ENCODE data around the gene CHML.

Gene CHML

DNA sequence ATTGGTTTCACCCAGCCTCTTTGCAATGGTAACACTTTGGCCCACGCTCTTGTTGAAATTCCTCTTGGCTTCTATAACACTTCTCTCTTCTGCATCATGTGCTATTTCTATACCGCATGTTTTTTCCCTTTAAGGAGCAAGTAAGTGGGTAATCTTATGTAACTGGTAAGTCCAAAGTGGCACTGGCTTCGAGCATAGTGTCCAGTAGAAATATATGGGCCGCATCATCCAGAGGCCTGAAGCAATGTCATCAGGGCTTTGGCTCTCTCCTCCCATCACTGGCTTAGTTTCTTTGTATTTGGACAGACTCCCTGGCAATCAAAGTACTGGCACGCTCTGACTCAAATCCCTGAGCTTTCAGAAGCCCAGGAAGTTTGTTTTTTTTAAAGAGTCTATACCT lies 17.5 kb downstream of the CHML start:
- no peak for DNase-seq (ENCODE audit: low read depth)
- no peak overlapping the region for H3K4me3 ChIP-seq (ENCODE audit: low read length)
- TF ChIP-seq, protein P1, sequence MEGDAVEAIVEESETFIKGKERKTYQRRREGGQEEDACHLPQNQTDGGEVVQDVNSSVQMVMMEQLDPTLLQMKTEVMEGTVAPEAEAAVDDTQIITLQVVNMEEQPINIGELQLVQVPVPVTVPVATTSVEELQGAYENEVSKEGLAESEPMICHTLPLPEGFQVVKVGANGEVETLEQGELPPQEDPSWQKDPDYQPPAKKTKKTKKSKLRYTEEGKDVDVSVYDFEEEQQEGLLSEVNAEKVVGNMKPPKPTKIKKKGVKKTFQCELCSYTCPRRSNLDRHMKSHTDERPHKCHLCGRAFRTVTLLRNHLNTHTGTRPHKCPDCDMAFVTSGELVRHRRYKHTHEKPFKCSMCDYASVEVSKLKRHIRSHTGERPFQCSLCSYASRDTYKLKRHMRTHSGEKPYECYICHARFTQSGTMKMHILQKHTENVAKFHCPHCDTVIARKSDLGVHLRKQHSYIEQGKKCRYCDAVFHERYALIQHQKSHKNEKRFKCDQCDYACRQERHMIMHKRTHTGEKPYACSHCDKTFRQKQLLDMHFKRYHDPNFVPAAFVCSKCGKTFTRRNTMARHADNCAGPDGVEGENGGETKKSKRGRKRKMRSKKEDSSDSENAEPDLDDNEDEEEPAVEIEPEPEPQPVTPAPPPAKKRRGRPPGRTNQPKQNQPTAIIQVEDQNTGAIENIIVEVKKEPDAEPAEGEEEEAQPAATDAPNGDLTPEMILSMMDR (conservative IDR thresholded peaks at IDR 0.05; ENCODE audit: low read length): no peak

DNA sequence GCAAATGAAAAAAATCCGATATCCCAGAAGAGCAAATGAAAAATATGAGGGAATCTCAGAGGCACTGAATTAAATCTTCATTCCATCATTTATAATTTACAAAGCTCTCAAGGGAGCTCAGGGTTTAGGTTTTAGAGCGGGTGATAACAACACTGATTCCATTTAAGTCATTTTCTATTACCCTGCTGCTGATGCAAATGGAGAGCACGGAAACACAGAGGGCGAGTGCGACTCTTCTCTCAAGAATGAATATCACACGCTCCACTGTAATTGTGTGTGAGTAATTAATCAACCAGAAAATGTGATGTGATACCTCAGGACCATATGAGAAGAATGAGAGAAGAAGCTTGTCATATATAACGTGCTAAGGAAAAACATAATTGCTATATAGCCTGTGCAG lies 22.7 kb downstream of the CHML start:
- H3K4me3 ChIP-seq (ENCODE audit: low read length): no peak overlapping the region
- no peak for DNase-seq (ENCODE audit: low read depth)
- TF ChIP-seq, protein P1 (conservative IDR thresholded peaks at IDR 0.05; ENCODE audit: low read length): no peak

GRCh38 chr1:241615043-241615974 lies 24.9 kb downstream of the CHML start:
- DNase-seq (ENCODE audit: low read depth): no peak
- TF ChIP-seq, protein P1 (conservative IDR thresholded peaks at IDR 0.05; ENCODE audit: low read length): no peak
- no peak overlapping the region for H3K4me3 ChIP-seq (ENCODE audit: low read length)

DNA sequence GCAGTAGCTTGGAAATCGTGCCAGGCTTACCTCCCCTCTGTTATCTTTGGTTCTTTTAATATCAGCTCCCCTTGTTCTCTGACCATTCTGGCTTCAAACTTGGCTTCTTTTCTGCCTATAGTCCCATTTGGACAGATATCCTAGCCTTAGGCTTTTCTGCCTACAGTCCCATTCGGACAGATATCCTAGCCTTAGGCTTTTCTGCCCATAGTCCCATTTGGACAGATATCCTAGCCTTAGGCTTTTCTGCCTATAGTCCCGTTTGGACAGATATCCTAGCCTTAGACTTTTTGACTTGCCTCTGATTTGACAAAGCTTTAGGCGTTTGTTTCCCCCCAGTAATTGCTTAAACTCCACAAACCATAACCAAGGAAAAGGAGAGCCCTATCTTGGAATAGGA lies 25.6 kb downstream of the CHML start:
- no peak for DNase-seq (ENCODE audit: low read depth)
- no peak overlapping the region for H3K4me3 ChIP-seq (ENCODE audit: low read length)
- TF ChIP-seq, protein P1 (conservative IDR thresholded peaks at IDR 0.05; ENCODE audit: low read length): no peak

GRCh38 chr1:241614144-241614543 lies 26.0 kb downstream of the CHML start:
- TF ChIP-seq, protein P1 (conservative IDR thresholded peaks at IDR 0.05; ENCODE audit: low read length): no peak
- no peak overlapping the region for H3K4me3 ChIP-seq (ENCODE audit: low read length)
- DNase-seq (ENCODE audit: low read depth): no peak

GRCh38 chr1:241612533-241613477 lies 27.4 kb downstream of the CHML start:
- TF ChIP-seq, protein P1 (conservative IDR thresholded peaks at IDR 0.05; ENCODE audit: low read length): no peak
- peak; percentile 82 for DNase-seq (ENCODE audit: low read depth)
- H3K4me3 ChIP-seq (ENCODE audit: low read length): no peak overlapping the region

Data from AG10803 (cell line).